ENCODE results near the gene STXBP4.

The STXBP4 gene

DNA sequence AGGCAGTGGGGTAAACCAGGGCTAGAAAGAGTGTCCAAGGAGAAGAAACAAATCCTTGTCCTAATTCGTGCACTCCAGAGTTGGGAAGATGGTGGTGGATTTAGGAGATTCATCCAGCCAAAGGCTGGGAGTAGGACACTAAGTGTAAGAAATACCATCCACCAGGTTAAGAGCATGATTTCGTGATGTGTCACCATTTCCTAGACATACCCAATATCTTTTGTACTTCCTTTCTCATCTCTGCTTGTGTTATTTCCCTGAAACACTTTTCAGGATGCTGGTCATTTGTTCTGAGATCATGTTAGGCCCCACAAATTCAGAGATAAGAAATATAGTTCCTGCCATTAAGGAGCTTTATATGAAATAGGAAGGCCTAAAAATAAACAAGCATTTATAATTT lies 189.9 kb downstream of the STXBP4 start:
- H3K27ac ChIP-seq, result no peak overlapping the region
- no peak overlapping the region for H3K4me3 ChIP-seq (IDR thresholded peaks at IDR 0.05; ENCODE audit: insufficient read depth, low read depth, low read length)
- H4K20me1 ChIP-seq (ENCODE audit: insufficient read depth), result no peaks in the 10 kb centered on the region
- no peak overlapping the region for H3K4me2 ChIP-seq
- no peak overlapping the region for H3K9ac ChIP-seq
- H3K79me2 ChIP-seq (ENCODE audit: insufficient read depth, low read depth), result no peaks in the 10 kb centered on the region
- H3K27me3 ChIP-seq (ENCODE audit: insufficient read depth, low read depth), result no peaks in the 10 kb centered on the region
- no peak for TF ChIP-seq CTCF (conservative IDR thresholded peaks at IDR 0.05; ENCODE audit: low read depth, low read length)
- H3K4me1 ChIP-seq (ENCODE audit: low read depth, poor library complexity, severe bottlenecking), result peaks cover 13% of the 10 kb centered on the region
- no peaks in the 10 kb centered on the region for H3K36me3 ChIP-seq (ENCODE audit: insufficient read depth)
- H2AFZ ChIP-seq (ENCODE audit: low read depth), result no peak overlapping the region

DNA sequence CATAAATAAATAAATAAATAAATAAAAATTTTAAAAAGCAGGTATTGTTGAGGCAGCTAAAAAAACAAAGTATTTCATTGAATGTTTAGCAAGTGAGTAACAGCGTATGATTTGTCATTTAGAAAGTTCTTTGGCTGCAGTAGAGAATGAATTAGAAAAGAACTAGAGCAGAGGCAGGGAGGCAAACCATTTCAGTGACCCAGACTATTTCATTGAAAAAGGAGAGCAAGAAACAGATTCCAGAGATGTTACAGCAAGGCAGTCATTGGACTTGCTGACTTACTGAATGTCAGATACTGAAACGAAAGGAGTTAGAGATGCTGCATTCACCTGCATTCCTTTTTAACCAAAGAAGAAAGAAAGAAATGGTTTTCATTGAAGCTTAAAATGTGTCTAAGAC lies 190.7 kb downstream of the STXBP4 start:
- Histone ChIP-seq H3K4me1 (ENCODE audit: low read depth, poor library complexity, severe bottlenecking) (peaks cover 13% of the 10 kb centered on the region), H3K4me2 (no peak overlapping the region), H3K9ac (no peak overlapping the region), H2AFZ (ENCODE audit: low read depth) (no peak overlapping the region), H3K36me3 (ENCODE audit: insufficient read depth) (no peaks in the 10 kb centered on the region), H3K79me2 (ENCODE audit: insufficient read depth, low read depth) (no peaks in the 10 kb centered on the region), H4K20me1 (ENCODE audit: insufficient read depth) (no peaks in the 10 kb centered on the region), H3K27ac (no peak overlapping the region), H3K27me3 (ENCODE audit: insufficient read depth, low read depth) (no peaks in the 10 kb centered on the region), H3K4me3 (IDR thresholded peaks at IDR 0.05; ENCODE audit: insufficient read depth, low read depth, low read length) (no peak overlapping the region)
- TF ChIP-seq CTCF (conservative IDR thresholded peaks at IDR 0.05; ENCODE audit: low read depth, low read length), result no peak

DNA sequence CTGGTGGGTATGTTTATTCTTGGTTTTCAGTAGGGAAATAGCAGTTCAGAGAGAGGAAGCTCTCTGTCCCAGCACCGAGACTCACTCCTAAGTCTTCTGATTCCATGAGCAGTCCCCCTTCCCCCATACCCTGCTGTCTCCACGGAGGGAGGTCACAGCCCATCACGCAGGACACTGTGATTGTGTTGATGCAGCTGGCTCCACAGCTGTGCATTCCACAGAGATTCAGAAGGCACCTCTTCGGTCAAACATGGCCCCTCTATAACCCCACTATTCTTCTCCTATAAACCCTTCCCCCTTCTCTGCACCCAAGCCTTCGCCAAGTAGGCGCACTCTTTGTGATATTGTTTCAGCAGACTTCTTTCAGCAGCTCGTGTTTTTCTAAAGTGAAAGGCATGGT lies 191.9 kb downstream of the STXBP4 start:
- no peak overlapping the region for H3K9ac ChIP-seq
- H4K20me1 ChIP-seq (ENCODE audit: insufficient read depth), result no peaks in the 10 kb centered on the region
- H3K4me2 ChIP-seq, result no peak overlapping the region
- H3K79me2 ChIP-seq (ENCODE audit: insufficient read depth, low read depth), result no peaks in the 10 kb centered on the region
- H3K27ac ChIP-seq, result no peak overlapping the region
- H3K4me3 ChIP-seq (IDR thresholded peaks at IDR 0.05; ENCODE audit: insufficient read depth, low read depth, low read length), result no peak overlapping the region
- H3K36me3 ChIP-seq (ENCODE audit: insufficient read depth), result no peaks in the 10 kb centered on the region
- H3K4me1 ChIP-seq (ENCODE audit: low read depth, poor library complexity, severe bottlenecking), result peaks cover 13% of the 10 kb centered on the region
- no peaks in the 10 kb centered on the region for H3K27me3 ChIP-seq (ENCODE audit: insufficient read depth, low read depth)
- no peak overlapping the region for H2AFZ ChIP-seq (ENCODE audit: low read depth)
- TF ChIP-seq CTCF (conservative IDR thresholded peaks at IDR 0.05; ENCODE audit: low read depth, low read length), result no peak

DNA sequence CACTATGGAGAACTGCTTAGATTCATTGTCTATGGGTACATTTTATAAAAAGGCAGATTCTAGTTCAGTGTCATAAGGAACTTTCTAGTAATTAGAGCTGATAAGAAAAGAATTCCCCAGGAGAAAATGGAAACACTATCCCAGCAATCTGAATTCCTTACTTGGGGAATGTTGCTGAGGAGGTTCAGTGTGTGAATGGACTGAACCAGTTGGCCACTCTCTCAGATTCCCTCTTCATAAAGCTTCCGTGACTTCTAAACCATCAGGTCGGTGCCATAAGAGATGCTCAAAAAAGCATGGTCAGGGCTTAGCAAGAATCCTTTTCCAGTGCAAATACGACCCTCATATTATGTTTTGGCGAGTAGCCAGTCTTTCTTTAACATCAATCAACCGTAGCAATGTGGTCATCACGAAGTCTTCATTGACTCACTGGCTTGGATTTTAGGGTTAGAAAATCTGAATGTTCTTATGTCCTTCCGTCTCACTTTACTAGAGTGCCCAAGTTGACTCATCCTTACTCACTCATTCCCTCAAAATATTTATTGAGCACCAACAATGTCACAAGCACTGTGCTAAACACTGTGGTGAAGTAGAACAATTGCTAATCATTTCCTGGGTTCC lies 193.5 kb downstream of the STXBP4 start:
- H3K27ac ChIP-seq, result no peak overlapping the region
- H3K27me3 ChIP-seq (ENCODE audit: insufficient read depth, low read depth), result no peaks in the 10 kb centered on the region
- peaks cover 7% of the 10 kb centered on the region for H3K4me1 ChIP-seq (ENCODE audit: low read depth, poor library complexity, severe bottlenecking)
- no peak for TF ChIP-seq CTCF (conservative IDR thresholded peaks at IDR 0.05; ENCODE audit: low read depth, low read length)
- H3K4me3 ChIP-seq (IDR thresholded peaks at IDR 0.05; ENCODE audit: insufficient read depth, low read depth, low read length), result no peak overlapping the region
- no peak overlapping the region for H2AFZ ChIP-seq (ENCODE audit: low read depth)
- H3K36me3 ChIP-seq (ENCODE audit: insufficient read depth), result no peaks in the 10 kb centered on the region
- no peaks in the 10 kb centered on the region for H3K79me2 ChIP-seq (ENCODE audit: insufficient read depth, low read depth)
- no peaks in the 10 kb centered on the region for H4K20me1 ChIP-seq (ENCODE audit: insufficient read depth)
- H3K4me2 ChIP-seq, result no peak overlapping the region
- H3K9ac ChIP-seq, result no peak overlapping the region

Measured in KMS-11 (cell line).